HCT116 (cell line): ENCODE results near the gene GP9. TPM values are rescaled to one million over a fixed set of nuclear protein-coding genes. Genes with fewer than 3 reads are reported as not detected.

Experiments used
- ATAC-seq: fragments of 200-7000 bp; cut with Tn5 transposase; 2 replicates; pipeline ENCODE4 v1.9.1; 2020; ENCODE audit warnings: mild to moderate bottlenecking, moderate library complexity
- BruUV-seq: library from RNA; stranded (reverse); fragments of 400-500 nt; replicated peaks from 2 replicates; lab custom pipeline; 2021; lab: Mats Ljungman, UMichigan
- CTCF ChIA-PET: fragments of 300-600 bp; sonication (Branson Sonifier 250); formaldehyde crosslinking; loops from one replicate; lab custom pipeline; 2021; ENCODE audit warnings: antibody characterized with exemption; lab: Charles Lee
- POLR2A ChIA-PET: fragments of 300-600, 350-600 bp; sonication (Branson Sonifier 250); formaldehyde crosslinking; loops from one replicate; lab custom pipeline; 2021; ENCODE audit warnings: antibody characterized with exemption; lab: Charles Lee
- RAD21 ChIA-PET, 2 experiments: fragments of 300-600 bp; sonication (Branson Sonifier 250); formaldehyde crosslinking; loops; one replicate each; lab custom pipeline; 2023; ENCODE audit warnings: low total read pairs in 2 of 2; ENCODE audit not compliant: uncharacterized antibody in 2 of 2, unreplicated experiment in 2 of 2, low non-redundant PET in 1 of 2; lab: Charles Lee
- DNase-seq: peaks from one replicate; pipeline ENCODE4 v3.0.0-alpha.2; 2010; ENCODE audit warnings: low read depth, low spot score
- H2AFZ ChIP-seq: fragments of 200-600 bp; shearing (Covaris generic), sonication (generic); 2 replicates; pipeline ENCODE4 v1.6.1; 2017; ENCODE audit warnings: low read depth, mixed run types, mixed read lengths, antibody characterized with exemption, low read length; ENCODE audit not compliant: poor library complexity, severe bottlenecking
- H3K27ac ChIP-seq: 2 replicates; pipeline ENCODE4 v1.5.1; 2012; ENCODE audit warnings: low read depth, low read length
- H3K27me3 ChIP-seq: fragments of 200-600 bp; sonication (generic); 2 replicates; pipeline ENCODE4 v1.6.1; 2016; ENCODE audit warnings: mixed run types, low read length, mixed read lengths; ENCODE audit not compliant: insufficient read depth
- H3K36me3 ChIP-seq, 2 experiments: fragments of 200-500 bp in 1 of 2; fragments of 200-600 bp in 1 of 2; sonication (Bioruptor generic) in 1 of 2; sonication (generic) in 1 of 2; 2 replicates each; pipeline versions ENCODE4 v1.5.1 to v1.6.1; 2014 to 2016; ENCODE audit warnings: low read length in 2 of 2, inconsistent platforms in 1 of 2, mixed read lengths in 1 of 2, mixed run types in 1 of 2; ENCODE audit not compliant: insufficient read depth in 2 of 2, control insufficient read depth in 1 of 2
- H3K4me1 ChIP-seq, 2 experiments: fragments of 200-600 bp in 1 of 2; sonication (generic) in 1 of 2; 2 replicates each; pipeline versions ENCODE4 v1.5.1 to v1.6.1; 2012 to 2017; ENCODE audit warnings: low read length in 2 of 2, inconsistent platforms in 1 of 2, mild to moderate bottlenecking in 1 of 2, mixed read lengths in 1 of 2, mixed run types in 1 of 2, moderate library complexity in 1 of 2; ENCODE audit not compliant: insufficient read depth in 2 of 2, control insufficient read depth in 1 of 2
- H3K4me2 ChIP-seq: fragments of 200-600 bp; sonication (generic); 2 replicates; pipeline ENCODE4 v1.6.1; 2017; ENCODE audit warnings: mixed run types, low read length, mixed read lengths
- H3K4me3 ChIP-seq, 2 experiments: fragments of 200-600 bp in 1 of 2; sonication (generic) in 1 of 2; replicated peaks in 1 of 2; 2 replicates each; pipeline ENCODE4 v1.5.1; 2011 to 2016; ENCODE audit warnings: low read length in 2 of 2, control low read depth in 1 of 2, low read depth in 1 of 2, mild to moderate bottlenecking in 1 of 2, mixed read lengths in 1 of 2, mixed run types in 1 of 2
- H3K79me2 ChIP-seq: fragments of 200-600 bp; sonication (generic); 2 replicates; pipeline ENCODE4 v1.6.1; 2017; ENCODE audit warnings: mild to moderate bottlenecking, mixed run types, low read length, moderate library complexity, mixed read lengths; ENCODE audit not compliant: insufficient read depth
- H3K9ac ChIP-seq: fragments of 200-600 bp; sonication (generic); 2 replicates; pipeline ENCODE4 v1.6.1; 2016; ENCODE audit warnings: low read length, mixed read lengths
- H3K9me2 ChIP-seq: fragments of 200-600 bp; sonication (generic), shearing (Covaris generic); 2 replicates; pipeline ENCODE4 v1.6.1; 2017; ENCODE audit warnings: mixed run types, mild to moderate bottlenecking, moderate library complexity; ENCODE audit not compliant: insufficient read depth
- H3K9me3 ChIP-seq, 2 experiments: fragments of 200-500 bp in 1 of 2; fragments of 200-600 bp in 1 of 2; sonication (Bioruptor generic) in 1 of 2; sonication (generic) in 1 of 2; 2 replicates each; pipeline ENCODE4 v1.6.1; 2014 to 2017; ENCODE audit warnings: low read length in 2 of 2, mixed read lengths in 2 of 2, inconsistent platforms in 1 of 2, low read depth in 1 of 2, mild to moderate bottlenecking in 1 of 2, mixed run types in 1 of 2, moderate library complexity in 1 of 2; ENCODE audit not compliant: control insufficient read depth in 1 of 2, insufficient read depth in 1 of 2
- H4K20me1 ChIP-seq: fragments of 200-600 bp; sonication (generic), shearing (Covaris generic); 2 replicates; pipeline ENCODE4 v1.6.1; 2017; ENCODE audit warnings: mixed run types, mild to moderate bottlenecking, moderate library complexity; ENCODE audit not compliant: insufficient read depth
- CEBPB ChIP-seq: IDR thresholded peaks from 2 replicates; pipeline ENCODE4 v1.6.1; 2012; ENCODE audit warnings: low read depth
- EZH2 ChIP-seq: fragments of 200-600 bp; sonication (generic); IDR thresholded peaks from 2 replicates; pipeline ENCODE4 v1.6.1; 2017; ENCODE audit warnings: antibody characterized with exemption, mixed run types
- EZH2phosphoT487 ChIP-seq: fragments of 200-600 bp; IDR thresholded peaks from 2 replicates; pipeline ENCODE4 v1.6.1; 2018; ENCODE audit warnings: antibody characterized with exemption, borderline replicate concordance
- FOSL1 ChIP-seq: IDR thresholded peaks from 2 replicates; pipeline ENCODE4 v1.6.1; 2012; ENCODE audit warnings: low read depth
- JUND ChIP-seq: IDR thresholded peaks from 2 replicates; pipeline ENCODE4 v1.6.1; 2012
- POLR2A ChIP-seq: IDR thresholded peaks from 2 replicates; pipeline ENCODE4 v1.7.0; 2011; ENCODE audit warnings: borderline replicate concordance; ENCODE audit not compliant: insufficient read depth, insufficient read length; ENCODE audit errors: extremely low read depth
- RAD21 ChIP-seq: IDR thresholded peaks from 2 replicates; pipeline ENCODE4 v1.6.1; 2012; ENCODE audit warnings: low read depth, mild to moderate bottlenecking
- SIN3A ChIP-seq: IDR thresholded peaks from 2 replicates; pipeline ENCODE4 v1.6.1; 2012; ENCODE audit warnings: low read depth
- SRF ChIP-seq: IDR thresholded peaks from 2 replicates; pipeline ENCODE4 v1.6.1; 2012; ENCODE audit warnings: low read depth
- TCF7L2 ChIP-seq: IDR thresholded peaks from 2 replicates; pipeline ENCODE4 v1.7.0; 2011; ENCODE audit warnings: borderline replicate concordance, inconsistent platforms; ENCODE audit not compliant: insufficient read depth, insufficient read length; ENCODE audit errors: extremely low read depth
- YY1 ChIP-seq: IDR thresholded peaks from 2 replicates; pipeline ENCODE4 v1.6.1; 2011; ENCODE audit warnings: low read length, low read depth, moderate library complexity, mild to moderate bottlenecking; ENCODE audit not compliant: insufficient replicate concordance; ENCODE audit errors: extremely low read depth
- ZFX ChIP-seq: fragments of 450-650 bp; IDR thresholded peaks from 2 replicates; pipeline ENCODE4 v1.6.1; 2017
- ZNF274 ChIP-seq: fragments of 200-500 bp; sonication (Bioruptor generic); IDR thresholded peaks from 2 replicates; pipeline ENCODE4 v1.6.1; 2014; ENCODE audit warnings: mild to moderate bottlenecking, low read depth, low read length, inconsistent platforms
- intact Hi-C: fragments of 100-400 bp; cut with micrococcal nuclease; formaldehyde crosslinking; loops from 2 replicates; pipeline ENCODE4 v1.10.0; 2022
- total RNA-seq: library from RNA; stranded (reverse); gene quantifications from one replicate; pipeline ENCODE4 v1.2.1, GENCODE V29; 2021; ENCODE audit not compliant: unreplicated experiment
- TF ChIP-seq, protein P1 (sequence below): IDR thresholded peaks from 2 replicates; pipeline ENCODE4 v1.6.1; 2012
- TF ChIP-seq, protein P2 (sequence below): IDR thresholded peaks from 2 replicates; pipeline ENCODE4 v1.6.1; 2012
- TF ChIP-seq, protein P3 (sequence below), 3 experiments: fragments of 200-600 bp in 1 of 3; sonication (generic) in 1 of 3; IDR thresholded peaks in 2 of 3; conservative IDR thresholded peaks in 1 of 3; 2 replicates each; pipeline ENCODE4 v1.5.1; 2012 to 2017; ENCODE audit warnings: low read depth in 2 of 3, low read length in 2 of 3, antibody characterized with exemption in 1 of 3, borderline replicate concordance in 1 of 3, control low read depth in 1 of 3, mild to moderate bottlenecking in 1 of 3, mixed read lengths in 1 of 3, mixed run types in 1 of 3, moderate library complexity in 1 of 3; ENCODE audit not compliant: insufficient read depth in 1 of 3

GP9 gene
- total RNA-seq, 1 experiment from 2014 or later: not detected

DNA sequence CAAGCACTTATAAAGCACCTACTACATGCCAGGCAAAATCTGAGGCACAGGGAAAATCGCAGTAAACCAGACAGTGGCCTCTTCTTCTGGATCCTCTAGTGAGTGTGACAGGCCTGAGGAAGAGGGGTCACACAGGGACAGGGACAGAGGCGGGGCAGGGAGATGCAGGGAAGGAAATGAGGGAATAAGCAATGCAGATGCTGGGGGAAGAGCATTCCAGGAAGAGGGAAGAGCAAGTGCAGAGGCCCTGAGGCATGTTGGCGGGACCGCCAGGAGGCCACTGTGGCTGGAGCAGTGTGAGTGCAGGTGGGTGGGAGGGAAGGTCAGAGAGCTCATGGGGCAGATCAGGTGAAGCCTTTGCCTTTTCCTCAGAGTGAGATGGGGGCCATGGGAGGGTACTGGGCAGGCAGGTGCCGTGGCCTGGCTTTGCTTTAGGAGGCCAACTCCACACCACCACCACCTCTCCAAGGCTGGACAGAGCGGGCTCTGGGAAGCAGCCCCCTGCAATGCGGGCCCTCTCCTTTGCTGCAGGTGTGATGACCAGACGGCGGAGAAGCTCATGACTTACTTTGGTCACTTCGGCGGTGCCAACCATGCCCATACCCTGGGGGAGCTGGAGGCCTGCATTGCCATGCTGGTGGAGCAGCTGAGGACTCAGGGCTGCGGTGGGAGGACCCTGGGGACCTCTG is 26.8 kb upstream of the GP9 start:
- ChIA-PET POLR2A (no interaction called here), CTCF (no interaction called here), RAD21 (no interaction called here)
- ATAC-seq: no peak
- H4K20me1 ChIP-seq: no peaks in the 10 kb centered on the region
- H3K27ac ChIP-seq: no peak overlapping the region
- H3K9me2 ChIP-seq: no peaks in the 10 kb centered on the region
- H3K4me1 ChIP-seq: peaks cover 0 to 5% of the 10 kb centered on the region in 2 experiments; a peak in 1 of 4 replicates
- no peaks in the 10 kb centered on the region for H3K27me3 ChIP-seq
- no peak overlapping the region for H2AFZ ChIP-seq
- no peak overlapping the region for H3K4me2 ChIP-seq
- no peak overlapping the region for H3K9ac ChIP-seq
- H3K9me3 ChIP-seq: no peaks in the 10 kb centered on the region
- intact Hi-C loops: no loop called here
- no peak overlapping the region for H3K4me3 ChIP-seq
- no TSS peak for BruUV-seq
- no peaks in the 10 kb centered on the region for H3K79me2 ChIP-seq
- DNase-seq: no peak
- TF ChIP-seq JUND (no peak), EZH2 (no peak), EZH2phosphoT487 (no peak), POLR2A (no peak), FOSL1 (no peak), ZNF274 (no peak), TCF7L2 (no peak), RAD21 (no peak), SRF (no peak), ZFX (no peak), YY1 (no peak), CEBPB (no peak), SIN3A (no peak)
- TF ChIP-seq, protein P1, sequence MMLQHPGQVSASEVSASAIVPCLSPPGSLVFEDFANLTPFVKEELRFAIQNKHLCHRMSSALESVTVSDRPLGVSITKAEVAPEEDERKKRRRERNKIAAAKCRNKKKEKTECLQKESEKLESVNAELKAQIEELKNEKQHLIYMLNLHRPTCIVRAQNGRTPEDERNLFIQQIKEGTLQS: no peak
- TF ChIP-seq, protein P2, sequence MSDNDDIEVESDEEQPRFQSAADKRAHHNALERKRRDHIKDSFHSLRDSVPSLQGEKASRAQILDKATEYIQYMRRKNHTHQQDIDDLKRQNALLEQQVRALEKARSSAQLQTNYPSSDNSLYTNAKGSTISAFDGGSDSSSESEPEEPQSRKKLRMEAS: no peak
- TF ChIP-seq, protein P3, sequence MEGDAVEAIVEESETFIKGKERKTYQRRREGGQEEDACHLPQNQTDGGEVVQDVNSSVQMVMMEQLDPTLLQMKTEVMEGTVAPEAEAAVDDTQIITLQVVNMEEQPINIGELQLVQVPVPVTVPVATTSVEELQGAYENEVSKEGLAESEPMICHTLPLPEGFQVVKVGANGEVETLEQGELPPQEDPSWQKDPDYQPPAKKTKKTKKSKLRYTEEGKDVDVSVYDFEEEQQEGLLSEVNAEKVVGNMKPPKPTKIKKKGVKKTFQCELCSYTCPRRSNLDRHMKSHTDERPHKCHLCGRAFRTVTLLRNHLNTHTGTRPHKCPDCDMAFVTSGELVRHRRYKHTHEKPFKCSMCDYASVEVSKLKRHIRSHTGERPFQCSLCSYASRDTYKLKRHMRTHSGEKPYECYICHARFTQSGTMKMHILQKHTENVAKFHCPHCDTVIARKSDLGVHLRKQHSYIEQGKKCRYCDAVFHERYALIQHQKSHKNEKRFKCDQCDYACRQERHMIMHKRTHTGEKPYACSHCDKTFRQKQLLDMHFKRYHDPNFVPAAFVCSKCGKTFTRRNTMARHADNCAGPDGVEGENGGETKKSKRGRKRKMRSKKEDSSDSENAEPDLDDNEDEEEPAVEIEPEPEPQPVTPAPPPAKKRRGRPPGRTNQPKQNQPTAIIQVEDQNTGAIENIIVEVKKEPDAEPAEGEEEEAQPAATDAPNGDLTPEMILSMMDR (IDR thresholded peaks at IDR 0.05 in 2 of 3, conservative IDR thresholded peaks at IDR 0.05 in 1 of 3; ENCODE audit: borderline replicate concordance in 1 of 3, insufficient read depth in 1 of 3, low read depth in 2 of 3, low read length in 2 of 3): no peak
- no peaks in the 10 kb centered on the region for H3K36me3 ChIP-seq
